ENCODE data around the gene ICE2.

GRCh38 chr15:60381148-60381788 is 97.7 kb downstream of the ICE2 start:
- no peak for TF ChIP-seq CTCF (IDR thresholded peaks at IDR 0.05)
- no peak for TF ChIP-seq POLR2A (IDR thresholded peaks at IDR 0.05)
